NK-92 (cell line): ENCODE measurements around the gene ATPAF1.

ENCODE experiments used
- DNase-seq: peaks from one replicate; lab custom pipeline; 2025; ENCODE audit not compliant: unreplicated experiment; lab: John Stamatoyannopoulos, UW

The ATPAF1 gene

DNA sequence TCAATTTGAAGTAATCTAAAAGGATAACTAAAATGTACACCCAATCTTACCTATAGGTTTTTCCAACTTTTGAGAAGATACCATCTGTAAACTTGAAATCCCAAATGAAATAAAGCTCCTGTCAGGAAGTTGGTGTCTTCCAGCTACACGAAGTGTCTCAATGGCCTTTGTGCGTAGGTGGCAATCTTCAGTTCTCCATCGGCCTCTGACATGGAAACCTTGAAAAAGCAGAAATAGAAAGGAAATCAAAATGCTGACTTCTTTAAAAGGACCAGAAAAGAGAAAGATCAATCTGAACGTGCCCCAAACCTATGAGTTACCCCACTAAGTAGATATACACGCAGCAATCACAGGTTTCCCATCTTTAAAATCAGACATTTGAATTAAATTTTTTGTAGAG is 74.1 kb downstream of the ATPAF1 start:
- DNase-seq, result no peak

DNA sequence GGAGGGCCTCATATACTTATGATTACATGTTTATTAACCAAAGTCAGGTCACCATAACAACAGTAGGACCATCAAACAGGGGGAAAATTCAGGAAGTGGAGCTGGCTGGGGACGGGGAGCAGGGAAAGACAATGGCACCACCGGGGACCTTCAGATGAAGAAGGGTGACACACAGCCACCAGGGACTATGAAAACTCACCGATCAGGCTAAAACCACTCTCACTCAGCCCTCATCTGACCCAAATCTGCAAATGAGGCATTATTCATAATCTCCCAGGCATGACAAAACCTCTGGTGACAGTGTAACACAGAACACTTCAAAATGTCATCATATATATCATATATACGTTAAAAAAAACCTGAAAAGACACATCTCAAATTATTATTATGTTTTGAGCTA is 75.3 kb downstream of the ATPAF1 start:
- no peak for DNase-seq

DNA sequence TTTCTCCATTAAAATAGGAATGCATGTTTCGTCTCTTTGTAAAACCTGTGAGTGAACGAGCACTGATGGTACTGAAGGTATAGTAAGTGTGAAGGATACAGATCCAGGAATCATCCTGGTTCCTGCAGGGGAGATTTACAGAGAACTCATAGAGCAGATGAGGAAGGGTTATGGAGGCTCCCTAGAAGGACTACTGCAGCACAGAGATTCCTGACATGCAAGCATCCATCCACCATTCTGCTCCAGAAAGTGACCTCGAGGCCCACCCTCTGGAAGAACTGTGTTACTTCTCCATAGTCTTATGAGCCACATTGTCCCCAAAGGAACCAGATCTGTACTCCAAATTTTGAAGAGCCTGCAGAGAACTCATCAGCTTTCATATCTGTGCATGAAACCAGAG is 78.6 kb downstream of the ATPAF1 start:
- no peak for DNase-seq

DNA sequence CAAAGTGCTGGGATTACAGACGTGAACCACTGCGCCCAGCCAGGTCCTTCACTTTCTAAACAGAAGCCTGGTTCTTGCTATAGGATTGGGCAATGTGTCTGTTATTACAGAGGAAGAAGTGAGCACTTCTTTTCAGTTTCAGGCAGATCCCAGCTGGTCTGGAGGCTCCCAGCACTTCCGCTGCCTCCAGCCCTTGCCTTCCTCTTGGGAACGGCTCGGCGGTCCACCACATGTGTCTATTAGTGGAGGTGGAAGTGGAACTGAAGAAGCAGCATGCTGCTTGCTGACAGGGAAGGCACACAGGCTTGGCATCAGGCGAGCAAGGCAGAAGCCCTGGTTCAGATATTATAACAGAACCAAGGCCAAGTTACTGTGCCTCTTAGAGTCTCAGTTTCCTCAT is 81.1 kb downstream of the ATPAF1 start:
- DNase-seq, result no peak

DNA sequence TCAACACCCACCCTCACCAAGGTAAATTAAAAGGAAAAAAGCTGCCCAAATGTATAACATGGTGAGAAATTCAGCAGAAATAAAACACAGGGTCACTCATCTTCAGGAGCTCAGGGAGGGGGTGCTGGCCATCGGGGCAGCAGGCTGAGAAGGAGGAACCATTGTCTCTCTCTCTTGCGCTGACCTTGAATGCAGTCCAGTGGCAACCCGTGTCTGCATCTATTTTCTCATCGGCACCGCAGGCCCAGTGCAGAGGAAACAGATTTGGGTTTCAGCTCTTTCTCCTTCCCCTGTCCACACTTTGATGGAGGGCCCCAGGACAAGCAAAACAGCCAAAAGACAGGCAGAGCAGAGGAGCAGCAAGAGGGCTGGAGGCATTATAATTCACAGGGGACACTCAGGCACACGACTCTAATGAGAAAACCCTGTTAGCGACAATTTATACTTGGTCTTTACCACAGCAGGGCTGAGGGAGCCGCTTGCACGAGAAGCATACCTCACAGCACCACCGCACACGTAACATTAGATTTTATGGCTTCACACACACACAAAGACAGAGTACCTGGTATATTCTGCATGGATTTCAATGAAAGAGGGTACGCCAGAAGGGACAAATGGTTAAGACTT is 82.7 kb downstream of the ATPAF1 start:
- DNase-seq, result no peak

DNA sequence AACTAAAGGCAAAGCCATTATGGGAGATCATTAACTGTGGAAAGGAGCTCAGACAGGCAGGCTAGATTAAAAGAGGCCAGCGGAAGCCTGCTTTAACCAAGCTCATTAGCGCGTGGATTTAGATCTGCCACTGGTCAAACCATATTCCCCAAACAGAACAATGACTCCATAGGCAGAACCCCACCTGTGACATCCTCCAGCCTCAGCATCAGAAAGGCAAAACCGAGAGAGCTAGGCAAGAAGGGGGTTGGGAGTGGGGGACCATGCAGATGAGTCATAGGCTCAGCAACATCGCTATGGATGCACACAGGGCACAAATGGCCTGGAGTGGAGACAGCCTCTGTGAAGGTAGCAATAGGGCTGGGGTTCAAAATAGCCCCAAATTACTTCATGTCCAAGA is 84.7 kb downstream of the ATPAF1 start:
- DNase-seq, result no peak

DNA sequence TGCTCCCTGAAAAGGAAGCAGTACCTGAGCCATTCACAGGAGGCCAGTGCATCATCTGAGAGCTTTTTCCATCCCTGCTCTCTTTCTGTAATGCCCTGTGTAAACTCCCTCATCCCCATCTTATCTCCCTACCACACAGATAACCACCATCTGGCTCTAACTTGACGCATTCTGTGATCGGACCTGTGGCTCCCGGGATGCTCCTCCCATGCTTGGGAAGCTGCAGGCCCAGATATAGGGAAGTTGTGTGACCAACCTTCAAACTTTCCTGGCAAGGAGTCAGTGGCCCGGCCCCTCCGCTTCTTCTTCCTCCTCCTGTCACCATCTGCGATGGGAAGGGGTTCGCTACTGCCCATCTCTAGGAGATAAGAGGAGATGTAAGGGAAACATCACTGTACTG is 85.2 kb downstream of the ATPAF1 start:
- DNase-seq, result no peak
